Thoracic aorta (tissue), 2 donors: ENCODE measurements around the gene ZEB2. TPM values are rescaled to one million over a fixed set of nuclear protein-coding genes. Genes with fewer than 3 reads are reported as not detected.

ENCODE experiments used
- ATAC-seq: fragments of 150-250 bp; one replicate; pipeline ENCODE4 v1.8.0; 2017; ENCODE audit warnings: low read depth; ENCODE audit not compliant: insufficient number of reproducible peaks, low FRiP score
- DNase-seq: peaks from one replicate; pipeline ENCODE4 v3.0.0-alpha.2; 2020; ENCODE audit warnings: low spot score
- H3K27ac ChIP-seq, 2 donors: fragments of 200-600 bp; sonication (generic); 1 replicate in 1 of 2; 2 replicates in 1 of 2; pipeline ENCODE4 v1.5.1; 2016; ENCODE audit warnings: mild to moderate bottlenecking in 2 of 2, moderate library complexity in 2 of 2
- H3K27me3 ChIP-seq: fragments of 200-600 bp; sonication (generic); replicated peaks from 2 replicates; pipeline ENCODE4 v1.6.0; 2016; ENCODE audit warnings: mild to moderate bottlenecking; ENCODE audit not compliant: insufficient read depth
- H3K36me3 ChIP-seq: fragments of 200-600 bp; sonication (generic); one replicate; pipeline ENCODE4 v1.5.1; 2016
- H3K4me1 ChIP-seq, 2 donors: fragments of 200-600 bp; sonication (generic); 1 replicate in 1 of 2; 2 replicates in 1 of 2; pipeline versions ENCODE4 v1.5.1 to v1.6.0; 2016; ENCODE audit warnings: low read depth in 2 of 2, mild to moderate bottlenecking in 1 of 2; ENCODE audit not compliant: control insufficient read depth in 1 of 2
- H3K4me3 ChIP-seq: fragments of 200-600 bp; sonication (generic); 2 replicates; pipeline ENCODE4 v1.5.1; 2016; ENCODE audit warnings: mild to moderate bottlenecking
- H3K9me3 ChIP-seq: fragments of 200-600 bp; sonication (generic); 2 replicates; pipeline ENCODE4 v1.5.1; 2016
- total RNA-seq, 2 donors: library from RNA; depleted of rRNA; stranded (reverse); fragments of >200 nt; gene quantifications; one replicate each; pipeline versions ENCODE4 v1.1.0 to v1.2.3, GENCODE V29; 2016
- TF ChIP-seq, protein P1 (sequence below): fragments of 200-600 bp; sonication (generic); IDR thresholded peaks from one replicate; pipeline ENCODE4 v1.5.1; 2019; ENCODE audit warnings: antibody characterized with exemption

ZEB2 gene
- total RNA-seq, 2 donors from 2014 or later, result 122 to 190 TPM

GRCh38 chr2:144550084-144550483 is 30.2 kb upstream of the ZEB2 start:
- Histone ChIP-seq H3K4me3 (no peak overlapping the region), H3K27ac (no peak overlapping the region), H3K9me3 (no peaks in the 10 kb centered on the region), H3K27me3 (no peaks in the 10 kb centered on the region), H3K4me1 (peaks cover 0 to 15% of the 10 kb centered on the region in 2 donors), H3K36me3 (no peaks in the 10 kb centered on the region)
- TF ChIP-seq, protein P1, sequence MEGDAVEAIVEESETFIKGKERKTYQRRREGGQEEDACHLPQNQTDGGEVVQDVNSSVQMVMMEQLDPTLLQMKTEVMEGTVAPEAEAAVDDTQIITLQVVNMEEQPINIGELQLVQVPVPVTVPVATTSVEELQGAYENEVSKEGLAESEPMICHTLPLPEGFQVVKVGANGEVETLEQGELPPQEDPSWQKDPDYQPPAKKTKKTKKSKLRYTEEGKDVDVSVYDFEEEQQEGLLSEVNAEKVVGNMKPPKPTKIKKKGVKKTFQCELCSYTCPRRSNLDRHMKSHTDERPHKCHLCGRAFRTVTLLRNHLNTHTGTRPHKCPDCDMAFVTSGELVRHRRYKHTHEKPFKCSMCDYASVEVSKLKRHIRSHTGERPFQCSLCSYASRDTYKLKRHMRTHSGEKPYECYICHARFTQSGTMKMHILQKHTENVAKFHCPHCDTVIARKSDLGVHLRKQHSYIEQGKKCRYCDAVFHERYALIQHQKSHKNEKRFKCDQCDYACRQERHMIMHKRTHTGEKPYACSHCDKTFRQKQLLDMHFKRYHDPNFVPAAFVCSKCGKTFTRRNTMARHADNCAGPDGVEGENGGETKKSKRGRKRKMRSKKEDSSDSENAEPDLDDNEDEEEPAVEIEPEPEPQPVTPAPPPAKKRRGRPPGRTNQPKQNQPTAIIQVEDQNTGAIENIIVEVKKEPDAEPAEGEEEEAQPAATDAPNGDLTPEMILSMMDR, result no peak
- DNase-seq (no peak), ATAC-seq (no peak)

DNA sequence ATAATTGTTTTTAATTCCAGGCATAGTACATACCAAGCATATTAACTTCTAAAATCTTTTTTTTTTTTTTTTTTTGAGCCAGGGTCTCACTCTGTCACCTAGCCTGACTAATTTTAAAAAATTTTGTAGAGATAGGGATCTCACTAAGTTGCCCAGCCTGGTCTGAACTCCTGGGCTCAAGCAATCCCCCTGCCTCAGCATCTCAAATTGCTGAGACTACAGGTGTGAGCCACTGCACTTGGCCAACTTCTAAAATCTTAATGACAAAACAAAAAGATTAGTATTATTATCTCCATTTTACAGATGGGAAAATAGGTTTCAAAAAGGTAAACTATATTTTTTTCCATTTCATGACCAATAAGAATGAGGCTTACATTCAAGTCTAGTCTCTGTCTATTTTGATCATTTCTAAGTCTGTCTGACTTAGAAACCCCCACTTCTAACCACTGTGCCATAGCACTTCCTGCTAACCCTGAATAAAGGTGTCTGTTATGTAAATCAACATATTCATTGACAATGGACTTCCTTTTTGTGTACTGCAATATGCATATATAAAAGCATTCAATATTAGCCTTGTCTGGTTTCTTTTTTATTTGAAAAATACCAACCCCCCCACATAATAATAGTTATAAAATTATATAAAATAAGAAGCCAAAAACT is 28.7 kb upstream of the ZEB2 start:
- H3K36me3 ChIP-seq, result no peaks in the 10 kb centered on the region
- H3K27me3 ChIP-seq, result no peaks in the 10 kb centered on the region
- no peaks in the 10 kb centered on the region for H3K9me3 ChIP-seq
- ATAC-seq (no peak), DNase-seq (no peak)
- H3K4me1 ChIP-seq, result peaks cover 0 to 2% of the 10 kb centered on the region in 2 donors
- no peak overlapping the region for H3K27ac ChIP-seq
- TF ChIP-seq, protein P1, result no peak
- no peak overlapping the region for H3K4me3 ChIP-seq

GRCh38 chr2:144548088-144548487 is 28.2 kb upstream of the ZEB2 start:
- ATAC-seq, result no peak
- no peak overlapping the region for H3K4me3 ChIP-seq
- H3K4me1 ChIP-seq, result no peaks in the 10 kb centered on the region
- H3K27ac ChIP-seq, result no peak overlapping the region
- H3K9me3 ChIP-seq, result no peaks in the 10 kb centered on the region
- TF ChIP-seq, protein P1, result no peak
- no peaks in the 10 kb centered on the region for H3K27me3 ChIP-seq
- no peaks in the 10 kb centered on the region for H3K36me3 ChIP-seq
- no peak for DNase-seq

- TF ChIP-seq, protein P1, result no peak
- DNase-seq (no peak), ATAC-seq (no peak)
- Histone ChIP-seq H3K27ac (no peak overlapping the region), H3K9me3 (no peaks in the 10 kb centered on the region), H3K36me3 (no peaks in the 10 kb centered on the region), H3K27me3 (no peaks in the 10 kb centered on the region), H3K4me1 (no peaks in the 10 kb centered on the region), H3K4me3 (no peak overlapping the region)
Observed at GRCh38 chr2:144547494-144547893, 27.6 kb upstream of the ZEB2 start.

- TF ChIP-seq, protein P1, result no peak
- DNase-seq, result no peak
- Histone ChIP-seq H3K9me3 (no peaks in the 10 kb centered on the region), H3K4me3 (no peak overlapping the region), H3K4me1 (no peaks in the 10 kb centered on the region), H3K27ac (no peak overlapping the region), H3K27me3 (no peaks in the 10 kb centered on the region), H3K36me3 (no peaks in the 10 kb centered on the region)
- ATAC-seq, result no peak
Observed at GRCh38 chr2:144546933-144547332, 27.0 kb upstream of the ZEB2 start.
